B cell (primary cell): ENCODE results near the gene PRICKLE2. TPM values are rescaled to one million over a fixed set of nuclear protein-coding genes. Genes with fewer than 3 reads are reported as not detected.

Experiments used
- ATAC-seq: fragments of 200-7000 bp; cut with Tn5 transposase; one replicate; pipeline ENCODE4 v1.10.0; 2021; ENCODE audit warnings: low read depth, mild to moderate bottlenecking, moderate number of reproducible peaks, moderate library complexity
- CTCF ChIA-PET: fragments of 350-600 bp; sonication (Branson Sonifier 250); formaldehyde crosslinking; loops from one replicate; lab custom pipeline; 2021; ENCODE audit warnings: antibody characterized with exemption, inconsistent platforms; lab: Charles Lee
- POLR2A ChIA-PET: fragments of 350-600 bp; sonication (Branson Sonifier 250); formaldehyde crosslinking; loops from one replicate; lab custom pipeline; 2021; ENCODE audit warnings: antibody characterized with exemption; lab: Charles Lee
- DNase-seq: peaks from one replicate; pipeline ENCODE4 v3.0.0; 2013
- H2AFZ ChIP-seq: 2 replicates; pipeline ENCODE4 v1.6.1; 2012; ENCODE audit warnings: mild to moderate bottlenecking, low read depth, low read length; ENCODE audit not compliant: insufficient read depth, poor library complexity, severe bottlenecking
- H3K27ac ChIP-seq, 2 donors: 1 replicate in 1 of 2; 2 replicates in 1 of 2; pipeline ENCODE4 v1.5.1; 2012 to 2013; ENCODE audit warnings: low read length in 2 of 2, mild to moderate bottlenecking in 2 of 2, moderate library complexity in 1 of 2
- H3K27me3 ChIP-seq, 4 experiments: fragments of 200-600 bp in 1 of 4; sonication (generic) in 1 of 4; replicated peaks in 1 of 4; 1 replicate in 2 of 4; 2 replicates in 2 of 4; pipeline versions ENCODE4 v1.6.1 to v1.7.0; 2013 to 2016; ENCODE audit warnings: low read length in 3 of 4, mild to moderate bottlenecking in 2 of 4, mixed read lengths in 1 of 4, moderate library complexity in 1 of 4; ENCODE audit not compliant: insufficient read depth in 4 of 4, control insufficient read depth in 3 of 4; ENCODE audit errors: control extremely low read depth in 1 of 4
- H3K36me3 ChIP-seq, 2 experiments: replicated peaks in 1 of 2; 1 replicate in 1 of 2; 2 replicates in 1 of 2; pipeline versions ENCODE4 v1.6.1 to v1.7.1; 2013; ENCODE audit warnings: low read length in 1 of 2; ENCODE audit not compliant: insufficient read depth in 2 of 2, control insufficient read depth in 1 of 2; ENCODE audit errors: control extremely low read depth in 1 of 2, extremely low read depth in 1 of 2
- H3K4me1 ChIP-seq, 2 donors: fragments of 200-600 bp in 1 of 2; sonication (generic) in 1 of 2; 1 replicate in 1 of 2; 2 replicates in 1 of 2; pipeline versions ENCODE4 v1.5.1 to v1.6.1; 2013 to 2017; ENCODE audit warnings: low read length in 2 of 2; ENCODE audit not compliant: control insufficient read depth in 2 of 2, insufficient read depth in 2 of 2
- H3K4me2 ChIP-seq: replicated peaks from 2 replicates; pipeline ENCODE3; 2012; ENCODE audit warnings: mild to moderate bottlenecking, low read depth, low read length; ENCODE audit not compliant: poor library complexity, severe bottlenecking
- H3K4me3 ChIP-seq, 5 experiments: fragments of 200-600 bp in 1 of 5; sonication (generic) in 1 of 5; 1 replicate in 3 of 5; 2 replicates in 2 of 5; pipeline versions ENCODE4 v1.5.1 to v1.7.0; 2011 to 2016; ENCODE audit warnings: low read length in 4 of 5, mild to moderate bottlenecking in 4 of 5, low read depth in 2 of 5, control low read depth in 1 of 5, moderate library complexity in 1 of 5; ENCODE audit not compliant: insufficient read depth in 1 of 5; ENCODE audit errors: control extremely low read depth in 1 of 5, extremely low read depth in 1 of 5
- H3K79me2 ChIP-seq: fragments of 200-600 bp; sonication (generic); one replicate; pipeline ENCODE4 v1.6.0; 2016; ENCODE audit warnings: low read length; ENCODE audit not compliant: control insufficient read depth, insufficient read depth
- H3K9ac ChIP-seq: fragments of 200-600 bp; sonication (generic); 2 replicates; pipeline ENCODE4 v1.6.1; 2017; ENCODE audit warnings: mild to moderate bottlenecking, low read length, moderate library complexity
- H3K9me3 ChIP-seq, 3 donors: one replicate each; pipeline versions ENCODE4 v1.6.1 to v1.7.1; 2013; ENCODE audit warnings: low read length in 2 of 3; ENCODE audit not compliant: control insufficient read depth in 2 of 3, insufficient read depth in 1 of 3; ENCODE audit errors: control extremely low read depth in 1 of 3
- H4K20me1 ChIP-seq: 2 replicates; pipeline ENCODE4 v1.6.0; 2012; ENCODE audit warnings: mild to moderate bottlenecking, low read length; ENCODE audit not compliant: insufficient read depth, control insufficient read depth, poor library complexity, severe bottlenecking
- H3K27ac Mint-ChIP-seq: one replicate; pipeline ENCODE4 v1.8.0; 2021; ENCODE audit warnings: mixed read lengths
- H3K27me3 Mint-ChIP-seq: one replicate; pipeline ENCODE4 v1.8.0; 2021; ENCODE audit warnings: mixed read lengths
- H3K4me1 Mint-ChIP-seq: one replicate; pipeline ENCODE4 v1.8.0; 2021; ENCODE audit warnings: mixed read lengths
- H3K4me3 Mint-ChIP-seq: one replicate; pipeline ENCODE4 v1.8.0; 2021; ENCODE audit warnings: mixed read lengths
- H3K9me3 Mint-ChIP-seq: one replicate; pipeline ENCODE4 v1.8.0; 2022; ENCODE audit warnings: mixed read lengths; ENCODE audit not compliant: insufficient read depth
- CTCF ChIP-seq: fragments of 200-600 bp; IDR thresholded peaks from one replicate; pipeline ENCODE4 v1.8.0; 2022; ENCODE audit warnings: antibody characterized with exemption, mild to moderate bottlenecking
- EZH2 ChIP-seq: IDR thresholded peaks from 2 replicates; pipeline ENCODE4 v1.6.1; 2012; ENCODE audit warnings: borderline replicate concordance, low read depth, mild to moderate bottlenecking, moderate library complexity, low read length; ENCODE audit not compliant: insufficient read depth, poor library complexity, severe bottlenecking
- WGBS: methylation state at CpG from one replicate; pipeline ENCODE4 v1.1.5; 2013; ENCODE audit warnings: missing lambda C conversion rate; ENCODE audit not compliant: insufficient coverage; 5-methylcytosine and 5-hydroxymethylcytosine counted together
- intact Hi-C: fragments of 100-400 bp; cut with micrococcal nuclease; formaldehyde crosslinking; loops from one replicate; pipeline ENCODE4 v1.10.0; 2022
- polyA plus RNA-seq: library from polyadenylated mRNA; depleted of rRNA; stranded (reverse); fragments of >200 nt; gene quantifications from 2 replicates; pipeline ENCODE4 v1.2.3, GENCODE V29; 2012
- total RNA-seq, 2 donors: library from RNA; stranded (reverse); fragments of 120-200 nt in 1 of 2; gene quantifications; 1 replicate in 1 of 2; 2 replicates in 1 of 2; pipeline versions ENCODE4 v1.2.3 to v1.2.4, GENCODE V29; 2013 to 2022

Gene PRICKLE2
- total and polyA plus RNA-seq, 2 donors (not counting 1 experiment from before 2014, with no cell fraction given): 0.30 to 1.4 TPM

- Histone ChIP-seq H3K27me3 (no peaks in the 10 kb centered on the region), H3K4me1 (no peaks in the 10 kb centered on the region), H2AFZ (no peak overlapping the region), H3K79me2 (no peaks in the 10 kb centered on the region), H3K9me3 (no peaks in the 10 kb centered on the region), H3K9ac (no peak overlapping the region), H3K4me2 (no peak overlapping the region), H3K36me3 (no peaks in the 10 kb centered on the region), H3K4me3 (no peak overlapping the region), H4K20me1 (no peaks in the 10 kb centered on the region), H3K27ac (no peak overlapping the region)
- no peaks in the 10 kb centered on the region for H3K27me3 Mint-ChIP-seq
- no peak overlapping the region for H3K4me3 Mint-ChIP-seq
- no peak overlapping the region for H3K27ac Mint-ChIP-seq
- TF ChIP-seq CTCF: no peak
- TF ChIP-seq EZH2: no peak
- ATAC-seq (no peak), DNase-seq (no peak)
- CTCF ChIA-PET: interaction anchor here (0.7 kb wide), 1 partner anchor 16 kb away, joined by 3 read pairs; no protein-coding TSS in a partner anchor
- H3K9me3 Mint-ChIP-seq: no peaks in the 10 kb centered on the region
- WGBS: 89% methylated on average over 4 of the region's 9 CpGs
- no peaks in the 10 kb centered on the region for H3K4me1 Mint-ChIP-seq
- intact Hi-C loops: no loop called here
- POLR2A ChIA-PET: no interaction called here
Observed at GRCh38 chr3:64144241-64144900, 80.9 kb downstream of the PRICKLE2 start.

GRCh38 chr3:64143409-64144130, 81.7 kb downstream of the PRICKLE2 start:
- no peak overlapping the region for H3K27ac Mint-ChIP-seq
- no peak overlapping the region for H3K4me3 ChIP-seq
- H3K27me3 Mint-ChIP-seq: no peaks in the 10 kb centered on the region
- no peak overlapping the region for H2AFZ ChIP-seq
- H3K4me1 Mint-ChIP-seq: no peaks in the 10 kb centered on the region
- no peak overlapping the region for H3K4me3 Mint-ChIP-seq
- TF ChIP-seq CTCF (no peak), EZH2 (no peak)
- H4K20me1 ChIP-seq: no peaks in the 10 kb centered on the region
- H3K79me2 ChIP-seq: no peaks in the 10 kb centered on the region
- H3K9me3 Mint-ChIP-seq: no peaks in the 10 kb centered on the region
- H3K27me3 ChIP-seq: no peaks in the 10 kb centered on the region
- WGBS: 100% methylated on average over 1 of the region's 5 CpGs
- POLR2A ChIA-PET: no interaction called here
- intact Hi-C loops: no loop called here
- H3K27ac ChIP-seq: no peak overlapping the region
- DNase-seq: no peak
- no peak overlapping the region for H3K9ac ChIP-seq
- no peaks in the 10 kb centered on the region for H3K36me3 ChIP-seq
- no peak for ATAC-seq
- H3K9me3 ChIP-seq: no peaks in the 10 kb centered on the region
- no peaks in the 10 kb centered on the region for H3K4me1 ChIP-seq
- CTCF ChIA-PET: no interaction called here
- no peak overlapping the region for H3K4me2 ChIP-seq
